Spleen (tissue), 7 donors: ENCODE measurements around the gene PALM.

ENCODE experiments used
- POLR2A ChIP-seq, 3 donors: fragments of 450-650 bp; IDR thresholded peaks; one replicate each; pipeline ENCODE4 v1.5.1; 2017; ENCODE audit warnings: antibody characterized with exemption in 3 of 3, mild to moderate bottlenecking in 1 of 3
- POLR2AphosphoS5 ChIP-seq, 3 donors: sonication (generic); formaldehyde crosslinking; IDR thresholded peaks; one replicate each; pipeline ENCODE4 v1.5.1; 2017; ENCODE audit warnings: antibody characterized with exemption in 3 of 3
- TF ChIP-seq, protein P1 (sequence below), 11 experiments: fragments of 200-600 bp in 7 of 11; fragments of 450-650 bp in 4 of 11; sonication (generic) in 4 of 11; IDR thresholded peaks in 8 of 11; conservative IDR thresholded peaks in 3 of 11; 1 replicate in 7 of 11; 2 replicates in 4 of 11; pipeline versions ENCODE4 v1.4.0 to v1.8.0; 2016 to 2021; ENCODE audit warnings: antibody characterized with exemption in 11 of 11, inconsistent platforms in 4 of 11, mild to moderate bottlenecking in 1 of 11
- donor health status: DM: no; HTN: no; CAD: no; lungs with moderate emphysema.
- donor health status: DM: no; HTN: no; CAD: no.
- donor health status: DM: no; HTN: no; CAD: no.

- TF ChIP-seq POLR2A (IDR thresholded peaks at IDR 0.05) (no peak), POLR2AphosphoS5 (IDR thresholded peaks at IDR 0.05) (no peak)
- TF ChIP-seq, protein P1, sequence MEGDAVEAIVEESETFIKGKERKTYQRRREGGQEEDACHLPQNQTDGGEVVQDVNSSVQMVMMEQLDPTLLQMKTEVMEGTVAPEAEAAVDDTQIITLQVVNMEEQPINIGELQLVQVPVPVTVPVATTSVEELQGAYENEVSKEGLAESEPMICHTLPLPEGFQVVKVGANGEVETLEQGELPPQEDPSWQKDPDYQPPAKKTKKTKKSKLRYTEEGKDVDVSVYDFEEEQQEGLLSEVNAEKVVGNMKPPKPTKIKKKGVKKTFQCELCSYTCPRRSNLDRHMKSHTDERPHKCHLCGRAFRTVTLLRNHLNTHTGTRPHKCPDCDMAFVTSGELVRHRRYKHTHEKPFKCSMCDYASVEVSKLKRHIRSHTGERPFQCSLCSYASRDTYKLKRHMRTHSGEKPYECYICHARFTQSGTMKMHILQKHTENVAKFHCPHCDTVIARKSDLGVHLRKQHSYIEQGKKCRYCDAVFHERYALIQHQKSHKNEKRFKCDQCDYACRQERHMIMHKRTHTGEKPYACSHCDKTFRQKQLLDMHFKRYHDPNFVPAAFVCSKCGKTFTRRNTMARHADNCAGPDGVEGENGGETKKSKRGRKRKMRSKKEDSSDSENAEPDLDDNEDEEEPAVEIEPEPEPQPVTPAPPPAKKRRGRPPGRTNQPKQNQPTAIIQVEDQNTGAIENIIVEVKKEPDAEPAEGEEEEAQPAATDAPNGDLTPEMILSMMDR (IDR thresholded peaks at IDR 0.05 in 8 of 11, conservative IDR thresholded peaks at IDR 0.05 in 3 of 11): no peak
Measured at GRCh38 chr19:772063-772462, 63.3 kb downstream of the PALM start.
